NT2/D1 (cell line): ENCODE results near the gene M1AP.

ENCODE experiments used
- YY1 ChIP-seq: IDR thresholded peaks from 2 replicates; pipeline ENCODE4 v1.6.1; 2011; ENCODE audit not compliant: insufficient read length, insufficient read depth
- ZNF274 ChIP-seq: IDR thresholded peaks from 2 replicates; pipeline ENCODE4 v1.6.1; 2011; ENCODE audit warnings: mild to moderate bottlenecking, low read depth, low read length

DNA sequence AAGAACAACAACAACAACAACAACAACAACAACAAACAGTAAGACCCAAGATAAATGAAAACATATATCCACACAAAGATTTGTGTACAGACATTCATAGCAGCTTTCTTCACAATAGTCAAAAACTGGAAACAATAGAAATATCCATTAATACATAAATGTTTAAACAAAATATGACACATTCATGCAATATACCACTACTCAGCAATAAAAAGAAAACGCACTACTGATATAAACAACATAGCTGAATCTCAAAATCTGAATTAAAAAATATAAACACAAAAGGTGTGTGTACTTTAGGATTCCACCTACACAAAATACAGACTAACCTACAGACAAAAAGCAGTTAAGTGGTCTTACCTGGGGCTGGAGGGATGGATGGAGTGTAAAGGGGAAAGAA is 51.5 kb downstream of the M1AP start:
- TF ChIP-seq YY1 = no peak
- no peak for TF ChIP-seq ZNF274
